A673 (cell line): ENCODE data around the gene TMPRSS11A.

Experiments used
- CTCF ChIP-seq: fragments of 300-800, 200-600 bp; sonication (generic); conservative IDR thresholded peaks from 2 replicates; pipeline ENCODE4 v1.5.1; 2017; ENCODE audit warnings: low read depth, mild to moderate bottlenecking, antibody characterized with exemption, low read length, moderate library complexity, mixed read lengths
- EZH2 ChIP-seq: fragments of 200-600 bp; sonication (generic); IDR thresholded peaks from 2 replicates; pipeline ENCODE4 v1.6.1; 2017; ENCODE audit warnings: borderline replicate concordance, low read depth, mild to moderate bottlenecking, mixed read lengths, antibody characterized with exemption, low read length; ENCODE audit not compliant: poor library complexity, severe bottlenecking

GRCh38 chr4:67912080-67912479 is 51.2 kb downstream of the TMPRSS11A start:
- TF ChIP-seq CTCF, result no peak
- no peak for TF ChIP-seq EZH2
